Measurements from ENCODE around the gene ZC3H12C. TPM values are rescaled to one million over a fixed set of nuclear protein-coding genes. Genes with fewer than 3 reads are reported as not detected.

Gene ZC3H12C
- total RNA-seq, 3 donors from 2014 or later, result 10.2 to 19.8 (median 13.2) TPM

DNA sequence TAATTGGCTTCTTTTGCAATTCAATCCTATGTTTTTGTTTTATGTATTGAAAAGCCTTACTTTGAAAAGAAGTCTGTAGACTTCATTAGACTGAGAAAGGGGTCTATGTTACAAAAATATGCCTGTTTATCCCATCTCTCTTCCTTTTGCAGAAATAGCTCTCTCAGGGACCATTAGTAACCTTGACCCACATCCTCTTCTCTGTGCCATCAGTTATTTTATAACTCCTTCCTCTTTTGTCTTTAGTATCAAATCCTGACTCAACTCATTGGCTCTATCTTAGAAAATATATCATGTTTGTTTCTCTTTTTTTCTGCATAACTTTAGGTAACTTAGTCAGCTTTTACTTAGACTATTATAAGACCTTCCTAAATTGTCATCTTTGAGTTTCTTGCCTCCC lies 20.3 kb downstream of the ZC3H12C start:
- Histone ChIP-seq H3K4me3 (no peak overlapping the region), H3K36me3 (no peaks in the 10 kb centered on the region), H3K9me3 (no peaks in the 10 kb centered on the region), H3K27me3 (no peaks in the 10 kb centered on the region), H3K27ac (no peak overlapping the region), H3K4me1 (no peaks in the 10 kb centered on the region)
- no peak for DNase-seq (ENCODE audit: low spot score in 2 of 2)
- intact Hi-C loops (cut with DNase I; ENCODE audit: low total_unique reads), result no loop called here
- no peak for TF ChIP-seq POLR2AphosphoS5 (IDR thresholded peaks at IDR 0.05)
- TF ChIP-seq CTCF (IDR thresholded peaks at IDR 0.05), result no peak
- no peak for TF ChIP-seq POLR2A (IDR thresholded peaks at IDR 0.05)

DNA sequence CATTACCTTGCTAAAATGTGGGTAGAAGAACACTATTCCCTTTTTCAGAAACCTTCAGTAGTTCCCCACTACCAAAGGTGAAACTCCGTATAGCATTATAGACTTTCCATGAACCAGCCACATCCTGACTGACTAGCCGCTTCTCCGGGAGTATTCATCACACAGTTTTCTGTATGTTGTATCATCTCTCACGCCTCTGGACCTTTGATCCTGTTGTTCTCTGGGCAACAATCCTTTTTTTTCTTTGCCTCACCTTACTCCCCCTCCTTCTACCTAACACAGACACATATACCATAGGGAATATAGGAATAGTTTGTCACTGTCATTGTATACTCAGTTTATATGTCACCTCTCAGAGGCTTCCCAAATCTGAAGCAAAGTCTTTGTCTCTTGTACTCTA lies 20.8 kb downstream of the ZC3H12C start:
- no peak for DNase-seq (ENCODE audit: low spot score in 2 of 2)
- Histone ChIP-seq H3K27me3 (no peaks in the 10 kb centered on the region), H3K4me1 (no peaks in the 10 kb centered on the region), H3K36me3 (no peaks in the 10 kb centered on the region), H3K27ac (no peak overlapping the region), H3K4me3 (no peak overlapping the region), H3K9me3 (no peaks in the 10 kb centered on the region)
- intact Hi-C loops (cut with DNase I; ENCODE audit: low total_unique reads), result no loop called here
- TF ChIP-seq CTCF (IDR thresholded peaks at IDR 0.05) (no peak), POLR2A (IDR thresholded peaks at IDR 0.05) (no peak), POLR2AphosphoS5 (IDR thresholded peaks at IDR 0.05) (no peak)

GRCh38 chr11:110119317-110119716 lies 26.1 kb downstream of the ZC3H12C start:
- Histone ChIP-seq H3K9me3 (no peaks in the 10 kb centered on the region), H3K36me3 (no peaks in the 10 kb centered on the region), H3K4me3 (no peak overlapping the region), H3K4me1 (peaks cover 0 to 6% of the 10 kb centered on the region in 2 donors), H3K27ac (no peak overlapping the region), H3K27me3 (no peaks in the 10 kb centered on the region)
- TF ChIP-seq POLR2A (IDR thresholded peaks at IDR 0.05) (no peak), CTCF (IDR thresholded peaks at IDR 0.05) (no peak), POLR2AphosphoS5 (IDR thresholded peaks at IDR 0.05) (no peak)
- intact Hi-C loops (cut with DNase I; ENCODE audit: low total_unique reads), result no loop called here
- DNase-seq (ENCODE audit: low spot score in 2 of 2), result no peak

DNA sequence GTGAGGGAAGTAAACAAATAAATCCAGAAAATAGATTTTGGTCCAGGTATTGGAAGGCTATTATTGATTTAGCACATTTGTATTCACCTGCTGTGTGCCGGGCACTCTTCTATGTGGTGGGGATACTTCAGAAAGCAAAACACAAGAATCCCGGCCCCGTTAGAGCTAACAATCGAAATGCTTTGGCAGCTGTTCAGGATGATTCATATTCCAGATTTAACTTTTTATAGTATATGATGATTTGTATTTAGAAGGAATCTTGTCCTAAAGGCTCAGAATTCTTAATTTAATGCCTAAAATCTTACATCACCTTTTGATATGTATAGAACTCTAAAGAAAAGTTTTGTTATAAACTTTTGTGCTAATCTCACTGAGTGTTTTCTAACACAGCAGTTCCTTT lies 28.0 kb downstream of the ZC3H12C start:
- Histone ChIP-seq H3K4me1 (peaks cover 0 to 6% of the 10 kb centered on the region in 2 donors), H3K36me3 (no peaks in the 10 kb centered on the region), H3K27ac (no peak overlapping the region), H3K27me3 (no peaks in the 10 kb centered on the region), H3K9me3 (no peaks in the 10 kb centered on the region), H3K4me3 (no peak overlapping the region)
- TF ChIP-seq POLR2AphosphoS5 (IDR thresholded peaks at IDR 0.05) (no peak), POLR2A (IDR thresholded peaks at IDR 0.05) (no peak), CTCF (IDR thresholded peaks at IDR 0.05) (no peak)
- DNase-seq (ENCODE audit: low spot score in 2 of 2), result no peak
- intact Hi-C loops (cut with DNase I; ENCODE audit: low total_unique reads), result no loop called here

DNA sequence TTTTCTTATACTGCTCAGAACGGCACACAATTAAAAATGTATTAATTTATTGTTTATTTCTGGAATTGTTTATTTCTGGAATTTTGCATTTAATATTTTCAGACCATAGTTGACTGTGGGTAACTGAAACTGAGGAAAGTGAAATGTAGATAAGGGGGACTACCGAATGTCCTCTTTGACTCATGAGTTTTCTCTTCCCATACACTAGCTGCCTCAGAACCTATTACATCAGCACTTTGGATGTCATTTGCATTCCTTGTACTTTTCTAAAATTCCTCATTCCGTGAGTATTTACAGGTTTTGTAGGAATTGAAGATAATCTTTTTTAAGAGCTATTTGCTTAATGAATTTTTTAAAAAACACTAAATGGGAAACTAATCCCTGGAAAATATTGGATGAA lies 29.8 kb downstream of the ZC3H12C start:
- no peak overlapping the region for H3K4me3 ChIP-seq
- H3K4me1 ChIP-seq, result peaks cover 0 to 6% of the 10 kb centered on the region in 2 donors
- no peaks in the 10 kb centered on the region for H3K9me3 ChIP-seq
- no peaks in the 10 kb centered on the region for H3K36me3 ChIP-seq
- no peak for DNase-seq (ENCODE audit: low spot score in 2 of 2)
- intact Hi-C loops (cut with DNase I; ENCODE audit: low total_unique reads), result no loop called here
- TF ChIP-seq POLR2AphosphoS5 (IDR thresholded peaks at IDR 0.05) (no peak), POLR2A (IDR thresholded peaks at IDR 0.05) (no peak), CTCF (IDR thresholded peaks at IDR 0.05) (no peak)
- H3K27ac ChIP-seq, result no peak overlapping the region
- no peaks in the 10 kb centered on the region for H3K27me3 ChIP-seq
